GM12872 (cell line): ENCODE measurements around the gene THSD7A.
A peak's percentile ranks its signal among the peaks of the same experiment; 100 is the strongest.

Experiments
- TF ChIP-seq, protein P1 (sequence below): IDR thresholded peaks from 3 replicates; pipeline ENCODE4 v1.5.1; 2011; ENCODE audit warnings: low read depth, mild to moderate bottlenecking, low read length, moderate library complexity; ENCODE audit not compliant: insufficient read depth

THSD7A gene

DNA sequence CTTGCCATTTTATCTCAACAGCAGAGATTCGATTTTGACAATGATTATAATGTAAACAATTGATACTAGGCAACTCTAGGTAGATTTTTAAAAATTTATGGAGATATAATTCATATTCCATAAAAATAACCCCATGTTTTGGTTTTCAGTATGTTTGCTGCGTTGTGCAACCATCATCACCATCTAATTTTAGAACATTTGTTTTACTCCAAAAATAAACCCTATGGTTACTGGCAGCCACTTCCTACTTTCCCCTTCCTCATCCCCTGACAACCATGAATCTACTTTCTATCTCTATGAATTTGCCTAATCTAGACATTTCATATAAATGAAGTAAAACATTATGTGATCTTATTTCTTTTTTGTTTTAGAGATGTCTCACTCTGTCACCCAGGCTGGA, 401.9 kb downstream of the THSD7A start:
- TF ChIP-seq, protein P1, sequence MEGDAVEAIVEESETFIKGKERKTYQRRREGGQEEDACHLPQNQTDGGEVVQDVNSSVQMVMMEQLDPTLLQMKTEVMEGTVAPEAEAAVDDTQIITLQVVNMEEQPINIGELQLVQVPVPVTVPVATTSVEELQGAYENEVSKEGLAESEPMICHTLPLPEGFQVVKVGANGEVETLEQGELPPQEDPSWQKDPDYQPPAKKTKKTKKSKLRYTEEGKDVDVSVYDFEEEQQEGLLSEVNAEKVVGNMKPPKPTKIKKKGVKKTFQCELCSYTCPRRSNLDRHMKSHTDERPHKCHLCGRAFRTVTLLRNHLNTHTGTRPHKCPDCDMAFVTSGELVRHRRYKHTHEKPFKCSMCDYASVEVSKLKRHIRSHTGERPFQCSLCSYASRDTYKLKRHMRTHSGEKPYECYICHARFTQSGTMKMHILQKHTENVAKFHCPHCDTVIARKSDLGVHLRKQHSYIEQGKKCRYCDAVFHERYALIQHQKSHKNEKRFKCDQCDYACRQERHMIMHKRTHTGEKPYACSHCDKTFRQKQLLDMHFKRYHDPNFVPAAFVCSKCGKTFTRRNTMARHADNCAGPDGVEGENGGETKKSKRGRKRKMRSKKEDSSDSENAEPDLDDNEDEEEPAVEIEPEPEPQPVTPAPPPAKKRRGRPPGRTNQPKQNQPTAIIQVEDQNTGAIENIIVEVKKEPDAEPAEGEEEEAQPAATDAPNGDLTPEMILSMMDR: no peak

DNA sequence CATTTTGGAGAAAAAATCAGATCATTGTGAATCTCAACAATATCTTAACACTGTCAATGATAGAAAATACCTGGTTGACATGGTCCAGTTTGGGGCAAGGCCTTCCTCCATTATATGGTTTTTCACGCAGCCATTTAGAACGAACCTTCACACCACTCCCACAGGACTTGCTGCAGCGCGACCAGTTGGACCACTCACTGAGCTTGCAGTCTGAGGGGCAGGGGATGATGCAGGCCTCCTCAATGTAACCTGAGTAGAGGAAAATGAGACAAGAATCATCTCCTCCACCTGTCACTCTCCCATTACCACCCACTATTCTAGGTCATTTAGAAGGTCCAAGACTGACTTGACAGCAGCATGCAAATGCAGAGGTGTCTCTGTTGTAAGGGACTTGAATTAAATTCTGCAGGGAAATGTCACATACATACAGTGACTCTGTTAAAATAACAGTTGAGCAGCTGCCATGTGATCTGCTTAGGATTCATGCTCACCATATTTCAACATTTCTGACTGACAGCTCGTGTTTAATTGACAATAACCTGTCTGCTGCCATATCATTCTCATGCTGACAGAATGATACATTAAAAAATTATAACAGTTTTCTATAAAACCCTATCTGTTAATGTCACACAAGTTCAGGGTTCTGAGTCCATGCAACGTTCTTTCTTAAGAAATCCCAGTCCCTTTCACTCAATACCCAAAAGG, 403.0 kb downstream of the THSD7A start:
- TF ChIP-seq, protein P1: no peak

DNA sequence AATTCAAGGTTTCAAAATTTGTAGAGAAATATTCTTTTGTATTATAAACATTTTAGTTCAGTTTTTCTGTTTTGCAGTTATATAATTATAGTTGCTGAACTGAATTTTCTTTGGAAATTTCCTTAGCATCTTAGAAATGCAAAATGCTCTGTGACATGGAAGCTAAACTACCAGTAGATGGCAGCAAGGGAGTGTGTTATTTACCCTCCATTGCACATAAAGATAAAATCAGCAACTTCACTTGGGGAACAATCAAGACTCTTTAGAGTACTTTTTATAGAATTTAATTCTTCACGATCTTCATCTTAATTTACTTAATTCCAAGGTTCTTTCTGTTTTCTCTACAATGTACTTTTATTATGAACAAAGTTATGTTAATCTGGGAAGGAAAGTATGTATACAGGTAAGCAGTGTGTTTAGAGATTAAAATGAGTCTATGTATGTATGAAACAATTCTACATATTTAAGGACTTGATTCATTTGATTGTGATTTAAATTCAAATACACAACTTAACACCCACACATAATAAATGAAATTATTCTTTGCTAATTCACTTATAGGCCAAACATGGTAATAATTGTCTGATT, 404.2 kb downstream of the THSD7A start:
- TF ChIP-seq, protein P1: peak; percentile 52

DNA sequence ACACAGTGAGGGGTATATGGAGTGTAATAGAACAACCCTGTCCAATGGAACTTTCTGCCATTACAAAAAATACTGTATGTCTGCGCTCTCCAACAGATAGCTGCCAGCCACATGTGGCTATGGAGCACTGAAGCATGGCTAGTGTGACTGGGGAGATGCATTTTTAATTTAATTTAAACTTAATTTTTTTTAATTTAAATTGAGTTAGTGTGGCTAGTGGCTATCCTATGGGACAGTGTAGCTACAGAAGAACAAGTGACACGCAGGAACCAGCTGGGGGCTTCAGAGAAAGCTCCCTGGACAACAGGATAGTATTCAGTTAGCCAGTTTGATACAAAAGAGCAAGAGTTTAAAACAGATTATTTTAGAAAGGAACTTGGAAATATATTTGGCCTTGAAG, 408.0 kb downstream of the THSD7A start:
- TF ChIP-seq, protein P1: no peak

DNA sequence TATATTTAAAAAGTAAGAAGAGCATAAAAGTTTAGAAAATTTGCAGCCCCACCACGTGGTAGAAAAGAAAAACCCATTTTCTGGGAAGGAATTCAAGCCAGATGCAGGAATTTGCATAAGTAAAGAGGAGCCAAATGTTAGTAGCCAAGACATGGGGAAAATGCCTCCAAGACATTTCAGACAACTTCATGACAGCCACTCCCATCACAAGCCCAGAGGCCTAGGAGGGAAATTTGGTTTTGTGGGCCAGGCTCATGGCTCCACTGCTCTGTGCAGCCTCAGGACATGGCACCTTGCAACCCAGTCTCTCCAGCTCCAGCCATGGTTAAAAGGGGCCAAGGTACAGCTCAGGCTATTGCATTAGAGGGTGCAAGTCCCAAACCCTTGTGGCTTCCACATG, 411.9 kb downstream of the THSD7A start:
- TF ChIP-seq, protein P1: no peak

DNA sequence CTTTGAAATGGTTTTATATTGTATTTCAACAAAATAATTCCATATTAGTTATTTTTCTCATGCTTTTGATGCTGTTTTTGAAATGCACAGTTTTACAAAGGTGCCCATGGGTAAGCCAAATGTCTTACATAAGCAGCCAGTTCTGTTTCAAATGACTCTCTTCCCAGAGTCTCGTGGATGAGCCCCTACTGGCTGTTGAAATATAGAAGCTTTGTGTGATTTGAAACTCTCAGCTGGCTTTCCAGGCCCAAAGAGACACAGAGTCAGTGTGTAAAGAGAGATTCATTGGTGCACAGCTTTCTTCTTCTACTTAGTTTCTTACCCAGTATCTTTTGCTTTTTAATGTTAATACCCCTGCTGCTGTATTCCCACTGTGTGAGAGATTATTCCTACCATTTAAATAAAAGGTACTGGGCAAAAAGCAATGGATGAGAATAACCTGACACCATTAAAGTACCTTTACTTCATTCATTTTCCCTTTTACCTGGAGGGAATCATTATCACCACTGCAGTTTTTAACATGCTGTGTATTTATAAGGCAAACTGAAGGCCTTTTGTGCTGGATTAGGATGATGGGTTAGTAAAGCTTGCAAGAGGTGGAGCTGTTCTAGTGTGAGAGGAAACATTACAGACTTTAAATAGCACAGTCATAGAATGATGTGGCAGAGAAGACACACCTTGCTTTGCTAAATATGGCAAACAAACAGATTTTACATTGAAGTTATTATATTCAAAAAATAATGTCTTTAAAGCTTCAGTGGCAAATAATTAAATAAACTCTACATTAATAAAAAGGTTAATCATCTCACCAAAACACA, 415.1 kb downstream of the THSD7A start:
- TF ChIP-seq, protein P1: no peak

DNA sequence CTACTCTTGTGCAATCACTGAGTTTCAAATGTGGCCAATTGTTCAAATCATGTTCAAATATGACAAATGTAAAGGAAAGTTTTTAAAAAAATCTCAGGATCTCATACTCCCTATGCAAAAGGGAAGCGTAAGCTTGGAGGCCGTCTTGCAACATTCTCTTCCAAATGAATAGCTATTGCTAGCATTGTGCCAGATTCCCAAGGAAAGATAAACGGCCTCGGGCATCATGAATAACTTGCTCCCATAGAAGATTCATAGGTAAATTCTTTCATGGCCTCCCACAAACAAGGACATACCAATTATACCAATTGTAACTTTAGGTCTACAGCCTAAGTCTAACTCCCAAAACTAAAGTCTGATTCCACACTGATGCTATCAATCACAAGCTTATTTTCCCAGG, 416.9 kb downstream of the THSD7A start:
- TF ChIP-seq, protein P1: no peak
